ENCODE data around the gene PLD6. TPM values are rescaled to one million over a fixed set of nuclear protein-coding genes. Genes with fewer than 3 reads are reported as not detected.

PLD6 gene
- total RNA-seq, 4 donors from 2014 or later: 4.2 to 7.0 (median 5.0) TPM

GRCh38 chr17:17228521-17229279 lies 22.6 kb upstream of the PLD6 start:
- 90 to 94% methylated on average over 17 of the region's 17 CpGs for WGBS, 2 donors
- H3K4me3 ChIP-seq (ENCODE audit: low read depth, poor library complexity, severe bottlenecking): no peak overlapping the region
- TF ChIP-seq POLR2A (IDR thresholded peaks at IDR 0.05) (no peak), CTCF (IDR thresholded peaks at IDR 0.05) (no peak)
- no peak for DNase-seq (ENCODE audit: low spot score in 2 of 2)
- intact Hi-C loops (cut with DNase I; ENCODE audit: low total_unique reads): no loop called here

- no peak overlapping the region for H3K4me3 ChIP-seq (ENCODE audit: low read depth, poor library complexity, severe bottlenecking)
- TF ChIP-seq CTCF (IDR thresholded peaks at IDR 0.05): no peak
- TF ChIP-seq POLR2A (IDR thresholded peaks at IDR 0.05): no peak
- WGBS, 2 donors: 91 to 92% methylated on average over 25 of the region's 25 CpGs
- DNase-seq (ENCODE audit: low spot score in 2 of 2): no peak
- intact Hi-C loops (cut with DNase I; ENCODE audit: low total_unique reads): no loop called here
Measured at GRCh38 chr17:17227608-17228520, 21.7 kb upstream of the PLD6 start.

- intact Hi-C loops (cut with DNase I; ENCODE audit: low total_unique reads): no loop called here
- TF ChIP-seq POLR2A (IDR thresholded peaks at IDR 0.05) (no peak), CTCF (IDR thresholded peaks at IDR 0.05) (no peak)
- no peak for DNase-seq (ENCODE audit: low spot score in 2 of 2)
Measured at GRCh38 chr17:17226451-17227265, 20.5 kb upstream of the PLD6 start.

GRCh38 chr17:17225901-17226300 lies 19.8 kb upstream of the PLD6 start:
- intact Hi-C loops (cut with DNase I; ENCODE audit: low total_unique reads): no loop called here
- 96% methylated on average over 9 to 10 of the region's 10 CpGs for WGBS, 2 donors
- TF ChIP-seq POLR2A (IDR thresholded peaks at IDR 0.05): no peak
- TF ChIP-seq CTCF (IDR thresholded peaks at IDR 0.05): no peak
- H3K4me3 ChIP-seq (ENCODE audit: low read depth, poor library complexity, severe bottlenecking): no peak overlapping the region
- DNase-seq (ENCODE audit: low spot score in 2 of 2): no peak

More at GRCh38 chr17:17226451-17227265, 20.5 kb upstream of the PLD6 start:
- H3K4me3 ChIP-seq (ENCODE audit: low read depth, poor library complexity, severe bottlenecking): no peak overlapping the region
- 90 to 92% methylated on average over 12 to 16 of the region's 16 CpGs for WGBS, 2 donors

GRCh38 chr17:17224137-17224536 lies 18.0 kb upstream of the PLD6 start:
- intact Hi-C loops (cut with DNase I; ENCODE audit: low total_unique reads): no loop called here
- WGBS, 2 donors: 80 to 89% methylated on average over 8 of the region's 8 CpGs
- no peak overlapping the region for H3K4me3 ChIP-seq (ENCODE audit: low read depth, poor library complexity, severe bottlenecking)
- no peak for DNase-seq (ENCODE audit: low spot score in 2 of 2)
- TF ChIP-seq CTCF (IDR thresholded peaks at IDR 0.05): no peak
- TF ChIP-seq POLR2A (IDR thresholded peaks at IDR 0.05): no peak
